Measurements from ENCODE around the gene HAUS7. TPM values are rescaled to one million over a fixed set of nuclear protein-coding genes. Genes with fewer than 3 reads are reported as not detected.

HAUS7 gene
- polyA plus RNA-seq, 2 of the 4 experiments (the other 2 are of a cell fraction), result 39.1 to 53.6 TPM

DNA sequence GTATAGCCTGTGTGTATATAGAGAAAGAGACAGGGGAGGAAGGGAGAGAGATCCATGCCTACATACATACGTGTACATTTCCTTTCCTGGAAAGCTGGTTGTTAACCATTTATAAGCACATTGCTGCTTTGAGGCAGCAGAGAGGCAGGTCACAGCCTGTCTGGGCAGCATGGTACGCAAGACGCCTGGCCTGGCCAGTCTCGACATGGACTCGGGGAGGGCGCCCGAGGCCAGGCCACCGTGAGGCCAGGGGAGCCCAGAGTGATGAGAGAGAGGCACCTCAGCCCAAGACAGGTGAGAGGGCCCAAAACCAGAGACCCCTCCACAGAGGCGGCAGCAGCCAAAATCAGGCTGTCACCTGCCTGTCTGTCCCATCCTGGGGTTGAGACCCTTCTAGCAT is 28.4 kb downstream of the HAUS7 start (continued):
- TF ChIP-seq, protein P1, sequence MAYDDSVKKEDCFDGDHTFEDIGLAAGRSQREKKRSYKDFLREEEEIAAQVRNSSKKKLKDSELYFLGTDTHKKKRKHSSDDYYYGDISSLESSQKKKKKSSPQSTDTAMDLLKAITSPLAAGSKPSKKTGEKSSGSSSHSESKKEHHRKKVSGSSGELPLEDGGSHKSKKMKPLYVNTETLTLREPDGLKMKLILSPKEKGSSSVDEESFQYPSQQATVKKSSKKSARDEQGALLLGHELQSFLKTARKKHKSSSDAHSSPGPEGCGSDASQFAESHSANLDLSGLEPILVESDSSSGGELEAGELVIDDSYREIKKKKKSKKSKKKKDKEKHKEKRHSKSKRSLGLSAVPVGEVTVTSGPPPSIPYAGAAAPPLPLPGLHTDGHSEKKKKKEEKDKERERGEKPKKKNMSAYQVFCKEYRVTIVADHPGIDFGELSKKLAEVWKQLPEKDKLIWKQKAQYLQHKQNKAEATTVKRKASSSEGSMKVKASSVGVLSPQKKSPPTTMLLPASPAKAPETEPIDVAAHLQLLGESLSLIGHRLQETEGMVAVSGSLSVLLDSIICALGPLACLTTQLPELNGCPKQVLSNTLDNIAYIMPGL (CRISPR knock-in tag; IDR thresholded peaks at IDR 0.05; ENCODE audit: borderline replicate concordance), result no peak
- TF ChIP-seq, protein P2, sequence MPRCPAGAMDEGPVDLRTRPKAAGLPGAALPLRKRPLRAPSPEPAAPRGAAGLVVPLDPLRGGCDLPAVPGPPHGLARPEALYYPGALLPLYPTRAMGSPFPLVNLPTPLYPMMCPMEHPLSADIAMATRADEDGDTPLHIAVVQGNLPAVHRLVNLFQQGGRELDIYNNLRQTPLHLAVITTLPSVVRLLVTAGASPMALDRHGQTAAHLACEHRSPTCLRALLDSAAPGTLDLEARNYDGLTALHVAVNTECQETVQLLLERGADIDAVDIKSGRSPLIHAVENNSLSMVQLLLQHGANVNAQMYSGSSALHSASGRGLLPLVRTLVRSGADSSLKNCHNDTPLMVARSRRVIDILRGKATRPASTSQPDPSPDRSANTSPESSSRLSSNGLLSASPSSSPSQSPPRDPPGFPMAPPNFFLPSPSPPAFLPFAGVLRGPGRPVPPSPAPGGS (IDR thresholded peaks at IDR 0.05), result no peak
- TF ChIP-seq HOXB5 (CRISPR knock-in tag; IDR thresholded peaks at IDR 0.05) (no peak), PHF8 (IDR thresholded peaks at IDR 0.05; ENCODE audit: borderline replicate concordance, low read depth) (no peak)

DNA sequence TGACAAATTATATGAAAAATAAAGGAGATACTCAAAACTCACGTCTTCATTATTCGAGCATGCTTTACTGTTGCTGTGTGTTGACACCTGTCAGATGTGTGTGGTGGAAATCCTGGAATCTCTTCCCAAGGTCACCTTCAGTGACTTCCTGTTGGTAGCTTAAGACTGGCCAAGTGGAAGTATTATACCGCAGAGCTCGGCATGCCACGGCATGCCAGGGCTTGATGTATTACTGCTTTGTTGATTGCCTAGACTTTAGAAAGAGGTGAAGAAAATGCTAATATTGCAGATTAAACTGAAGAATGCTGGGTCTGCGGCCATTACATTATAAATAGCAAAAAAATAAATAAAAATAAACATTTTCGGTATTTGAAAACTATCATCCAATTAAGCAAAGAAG is 29.1 kb downstream of the HAUS7 start:
- 45% methylated on average over 7 of the region's 7 CpGs for WGBS (ENCODE audit: missing lambda C conversion rate)
- ChIA-PET POLR2A (no interaction called here), CTCF (interaction anchor here (1.3 to 1.5 kb wide), 2 partner anchors 42 to 409 kb away, joined by 3 to 4 read pairs; no protein-coding TSS in a partner anchor)
- no peak for DNase-seq (ENCODE audit: low read depth in 1 of 2, low spot score in 1 of 2)
- Histone ChIP-seq H3K27ac (no peak overlapping the region), H3K9me3 (no peaks in the 10 kb centered on the region), H3K4me1 (no peaks in the 10 kb centered on the region), H3K4me2 (no peak overlapping the region), H3K4me3 (no peak overlapping the region)
- ATAC-seq, result no peak
- no peak for FAIRE-seq
- TF ChIP-seq NR3C1 (IDR thresholded peaks at IDR 0.05) (no peak), RNF2 (IDR thresholded peaks at IDR 0.05; ENCODE audit: borderline replicate concordance, low read depth) (no peak), SMC3 (IDR thresholded peaks at IDR 0.05) (no peak), HOXB13 (CRISPR knock-in tag; IDR thresholded peaks at IDR 0.05; ENCODE audit: low read depth) (no peak)
- TF ChIP-seq, protein P3, sequence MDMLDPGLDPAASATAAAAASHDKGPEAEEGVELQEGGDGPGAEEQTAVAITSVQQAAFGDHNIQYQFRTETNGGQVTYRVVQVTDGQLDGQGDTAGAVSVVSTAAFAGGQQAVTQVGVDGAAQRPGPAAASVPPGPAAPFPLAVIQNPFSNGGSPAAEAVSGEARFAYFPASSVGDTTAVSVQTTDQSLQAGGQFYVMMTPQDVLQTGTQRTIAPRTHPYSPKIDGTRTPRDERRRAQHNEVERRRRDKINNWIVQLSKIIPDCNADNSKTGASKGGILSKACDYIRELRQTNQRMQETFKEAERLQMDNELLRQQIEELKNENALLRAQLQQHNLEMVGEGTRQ (IDR thresholded peaks at IDR 0.05), result no peak

DNA sequence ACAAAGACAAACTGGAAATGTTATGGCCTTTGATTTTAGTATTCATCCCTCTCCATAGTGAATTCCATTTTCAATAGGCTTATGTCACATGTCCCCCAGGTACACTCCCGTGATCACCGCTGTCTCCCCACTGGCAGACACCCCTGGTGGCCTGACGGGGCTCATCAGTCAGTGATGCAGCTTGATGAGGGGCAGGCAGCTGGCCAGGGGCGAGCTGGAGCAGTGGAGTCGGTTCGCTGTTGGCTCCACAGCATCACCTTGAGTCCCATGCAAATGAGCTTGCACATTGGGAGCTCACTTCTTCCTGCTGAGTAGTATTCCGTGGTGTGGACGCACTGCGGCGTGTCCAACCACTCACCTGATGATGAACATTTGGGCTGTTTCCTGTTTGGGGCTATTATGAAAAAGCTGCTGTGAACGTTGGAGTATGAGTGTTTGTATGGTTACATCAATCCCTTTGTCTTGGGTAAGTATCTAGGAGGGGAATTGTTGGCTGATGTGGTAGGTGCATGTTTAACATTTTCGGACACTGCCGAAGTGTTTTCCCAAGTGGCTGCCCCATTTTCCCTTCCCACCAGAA is 29.7 kb downstream of the HAUS7 start:
- no peak for FAIRE-seq
- TF ChIP-seq ESRRA (IDR thresholded peaks at IDR 0.05; ENCODE audit: borderline replicate concordance, low read length), result no peak
- TF ChIP-seq MYC (IDR thresholded peaks at IDR 0.05; ENCODE audit: borderline replicate concordance, low read length), result no peak
- no peak for TF ChIP-seq ZNF302 (CRISPR knock-in tag; IDR thresholded peaks at IDR 0.05)
- no peak for TF ChIP-seq CEBPB (IDR thresholded peaks at IDR 0.05)
- TF ChIP-seq RAD21 (conservative IDR thresholded peaks at IDR 0.05 in 1 of 2, IDR thresholded peaks at IDR 0.05 in 1 of 2), result no peak
- no peak for TF ChIP-seq FOXS1 (CRISPR knock-in tag; IDR thresholded peaks at IDR 0.05)
- no peak for TF ChIP-seq EHF (CRISPR knock-in tag; IDR thresholded peaks at IDR 0.05)
- TF ChIP-seq, protein P4, sequence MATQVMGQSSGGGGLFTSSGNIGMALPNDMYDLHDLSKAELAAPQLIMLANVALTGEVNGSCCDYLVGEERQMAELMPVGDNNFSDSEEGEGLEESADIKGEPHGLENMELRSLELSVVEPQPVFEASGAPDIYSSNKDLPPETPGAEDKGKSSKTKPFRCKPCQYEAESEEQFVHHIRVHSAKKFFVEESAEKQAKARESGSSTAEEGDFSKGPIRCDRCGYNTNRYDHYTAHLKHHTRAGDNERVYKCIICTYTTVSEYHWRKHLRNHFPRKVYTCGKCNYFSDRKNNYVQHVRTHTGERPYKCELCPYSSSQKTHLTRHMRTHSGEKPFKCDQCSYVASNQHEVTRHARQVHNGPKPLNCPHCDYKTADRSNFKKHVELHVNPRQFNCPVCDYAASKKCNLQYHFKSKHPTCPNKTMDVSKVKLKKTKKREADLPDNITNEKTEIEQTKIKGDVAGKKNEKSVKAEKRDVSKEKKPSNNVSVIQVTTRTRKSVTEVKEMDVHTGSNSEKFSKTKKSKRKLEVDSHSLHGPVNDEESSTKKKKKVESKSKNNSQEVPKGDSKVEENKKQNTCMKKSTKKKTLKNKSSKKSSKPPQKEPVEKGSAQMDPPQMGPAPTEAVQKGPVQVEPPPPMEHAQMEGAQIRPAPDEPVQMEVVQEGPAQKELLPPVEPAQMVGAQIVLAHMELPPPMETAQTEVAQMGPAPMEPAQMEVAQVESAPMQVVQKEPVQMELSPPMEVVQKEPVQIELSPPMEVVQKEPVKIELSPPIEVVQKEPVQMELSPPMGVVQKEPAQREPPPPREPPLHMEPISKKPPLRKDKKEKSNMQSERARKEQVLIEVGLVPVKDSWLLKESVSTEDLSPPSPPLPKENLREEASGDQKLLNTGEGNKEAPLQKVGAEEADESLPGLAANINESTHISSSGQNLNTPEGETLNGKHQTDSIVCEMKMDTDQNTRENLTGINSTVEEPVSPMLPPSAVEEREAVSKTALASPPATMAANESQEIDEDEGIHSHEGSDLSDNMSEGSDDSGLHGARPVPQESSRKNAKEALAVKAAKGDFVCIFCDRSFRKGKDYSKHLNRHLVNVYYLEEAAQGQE (IDR thresholded peaks at IDR 0.05), result no peak
- no peak for TF ChIP-seq HEYL (CRISPR knock-in tag; IDR thresholded peaks at IDR 0.05)
- no peak for TF ChIP-seq EHMT2 (IDR thresholded peaks at IDR 0.05; ENCODE audit: low read depth)
- no peak for TF ChIP-seq RCOR1 (IDR thresholded peaks at IDR 0.05; ENCODE audit: low read depth, low read length)
- H3K4me3 ChIP-seq, result no peak overlapping the region
- H3K9me3 ChIP-seq, result no peaks in the 10 kb centered on the region
- no peaks in the 10 kb centered on the region for H3K4me1 ChIP-seq
- CTCF ChIA-PET, result interaction anchor here (1.0 to 1.5 kb wide), 3 partner anchors 20 to 408 kb away, joined by 3 to 4 read pairs (median 3); no protein-coding TSS in a partner anchor
- POLR2A ChIA-PET, result no interaction called here
- 58% methylated on average over 7 of the region's 13 CpGs for WGBS (ENCODE audit: missing lambda C conversion rate)
- no peak for DNase-seq (ENCODE audit: low read depth in 1 of 2, low spot score in 1 of 2)
- H3K27ac ChIP-seq, result no peak overlapping the region
- no peak overlapping the region for H3K4me2 ChIP-seq
- ATAC-seq, result no peak

Measured in A549 (cell line).